ENCODE measurements around the gene POLN.

POLN gene

GRCh38 chr4:2272828-2273120, 30.9 kb upstream of the POLN start:
- Histone ChIP-seq H3K9me3 (ENCODE audit: low read length) (no peaks in the 10 kb centered on the region), H2AFZ (ENCODE audit: low read length) (no peak overlapping the region), H3K79me2 (ENCODE audit: insufficient read depth, low read length) (no peaks in the 10 kb centered on the region), H3F3A (ENCODE audit: insufficient read depth, low read length) (no peaks in the 10 kb centered on the region), H3K27me3 (ENCODE audit: insufficient read depth, low read length) (no peaks in the 10 kb centered on the region), H3K4me1 (ENCODE audit: insufficient read depth, low read length, severe bottlenecking) (no peaks in the 10 kb centered on the region), H3K4me2 (ENCODE audit: low read length) (no peak overlapping the region), H3K9ac (ENCODE audit: low read length) (no peak overlapping the region), H4K20me1 (ENCODE audit: insufficient read depth, low read length) (no peaks in the 10 kb centered on the region), H3K36me3 (ENCODE audit: insufficient read depth, low read length) (no peaks in the 10 kb centered on the region), H3K9me2 (ENCODE audit: low read depth, low read length) (no peaks in the 10 kb centered on the region), H3K4me3 (ENCODE audit: low read depth, low read length, poor library complexity, severe bottlenecking) (no peak overlapping the region), H3K27ac (ENCODE audit: low read depth, low read length, poor library complexity, severe bottlenecking) (no peak overlapping the region)
- TF ChIP-seq EZH2 (IDR thresholded peaks at IDR 0.05; ENCODE audit: borderline replicate concordance, low read length) (no peak), CTCF (IDR thresholded peaks at IDR 0.05; ENCODE audit: low read length) (no peak)

GRCh38 chr4:2272026-2272827, 30.3 kb upstream of the POLN start:
- Histone ChIP-seq H3F3A (ENCODE audit: insufficient read depth, low read length) (no peaks in the 10 kb centered on the region), H3K4me1 (ENCODE audit: insufficient read depth, low read length, severe bottlenecking) (no peaks in the 10 kb centered on the region), H3K4me2 (ENCODE audit: low read length) (no peak overlapping the region), H3K9ac (ENCODE audit: low read length) (no peak overlapping the region), H3K4me3 (ENCODE audit: low read depth, low read length, poor library complexity, severe bottlenecking) (no peak overlapping the region), H3K27ac (ENCODE audit: low read depth, low read length, poor library complexity, severe bottlenecking) (no peak overlapping the region), H3K27me3 (ENCODE audit: insufficient read depth, low read length) (no peaks in the 10 kb centered on the region), H4K20me1 (ENCODE audit: insufficient read depth, low read length) (no peaks in the 10 kb centered on the region), H2AFZ (ENCODE audit: low read length) (no peak overlapping the region), H3K9me3 (ENCODE audit: low read length) (no peaks in the 10 kb centered on the region), H3K9me2 (ENCODE audit: low read depth, low read length) (no peaks in the 10 kb centered on the region), H3K36me3 (ENCODE audit: insufficient read depth, low read length) (no peaks in the 10 kb centered on the region), H3K79me2 (ENCODE audit: insufficient read depth, low read length) (no peaks in the 10 kb centered on the region)
- TF ChIP-seq EZH2 (IDR thresholded peaks at IDR 0.05; ENCODE audit: borderline replicate concordance, low read length) (no peak), CTCF (IDR thresholded peaks at IDR 0.05; ENCODE audit: low read length) (no peak)

- Histone ChIP-seq H3K27me3 (ENCODE audit: insufficient read depth, low read length) (no peaks in the 10 kb centered on the region), H3F3A (ENCODE audit: insufficient read depth, low read length) (no peaks in the 10 kb centered on the region), H2AFZ (ENCODE audit: low read length) (no peak overlapping the region), H3K27ac (ENCODE audit: low read depth, low read length, poor library complexity, severe bottlenecking) (no peak overlapping the region), H3K4me1 (ENCODE audit: insufficient read depth, low read length, severe bottlenecking) (no peaks in the 10 kb centered on the region), H3K9ac (ENCODE audit: low read length) (no peak overlapping the region), H4K20me1 (ENCODE audit: insufficient read depth, low read length) (no peaks in the 10 kb centered on the region), H3K4me3 (ENCODE audit: low read depth, low read length, poor library complexity, severe bottlenecking) (no peak overlapping the region), H3K4me2 (ENCODE audit: low read length) (no peak overlapping the region), H3K9me3 (ENCODE audit: low read length) (no peaks in the 10 kb centered on the region), H3K36me3 (ENCODE audit: insufficient read depth, low read length) (no peaks in the 10 kb centered on the region), H3K79me2 (ENCODE audit: insufficient read depth, low read length) (no peaks in the 10 kb centered on the region), H3K9me2 (ENCODE audit: low read depth, low read length) (no peaks in the 10 kb centered on the region)
- TF ChIP-seq EZH2 (IDR thresholded peaks at IDR 0.05; ENCODE audit: borderline replicate concordance, low read length) (no peak), CTCF (IDR thresholded peaks at IDR 0.05; ENCODE audit: low read length) (no peak)
Measured at GRCh38 chr4:2271279-2272025, 29.5 kb upstream of the POLN start.
